Fibroblast of skin of abdomen (primary cell): Measurements from ENCODE around the gene SOST. TPM values are rescaled to one million over a fixed set of nuclear protein-coding genes. Genes with fewer than 3 reads are reported as not detected.
A peak's percentile ranks its signal among the peaks of the same experiment; 100 is the strongest.
"Not testable (repeated sequence)": the region's sequence is repeated elsewhere in the genome, so short reads cannot be mapped to it uniquely, and the experiment has no call there.

Experiments
- DNase-seq: peaks from one replicate; pipeline ENCODE4 v3.0.0-alpha.2; 2013
- polyA plus RNA-seq, 2 experiments: library from polyadenylated mRNA; unstranded; fragments of 120-200 nt; gene quantifications; one replicate each; pipeline ENCODE4 v1.2.1, GENCODE V29; 2013; ENCODE audit not compliant: insufficient read length in 2 of 2

SOST gene
- not detected for polyA plus RNA-seq (2013, experiment 1 of 2; ENCODE audit: insufficient read length)
- not detected for polyA plus RNA-seq (2013, experiment 2 of 2; ENCODE audit: insufficient read length)

- no peak for DNase-seq
These were observed at the start of gene SOST for GRCh38 chr17:43758497-43759174. Gene SOST, minus strand, starts transcription at chr17:43758791. Its CDS starts 50 bp downstream, at chr17:43758741.

DNA sequence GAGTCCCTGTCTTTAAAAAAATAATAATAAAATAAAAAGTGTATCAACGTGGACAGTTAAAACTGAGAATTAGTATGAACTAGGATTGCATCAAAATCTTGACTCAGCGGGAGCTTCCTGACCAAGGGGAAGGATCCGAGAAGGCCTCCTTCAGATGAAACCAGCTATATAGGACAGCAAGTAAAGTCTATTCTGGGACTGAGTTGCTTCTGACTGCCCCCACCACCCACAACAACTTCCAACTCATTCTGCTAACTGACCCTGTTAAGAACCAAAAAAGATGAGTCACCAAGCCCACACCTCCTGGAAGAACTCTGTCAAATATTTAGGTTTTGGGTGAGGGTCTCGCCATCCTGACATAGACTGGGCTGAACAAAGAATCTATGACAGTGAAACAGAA is 49.5 kb upstream of the SOST start:
- DNase-seq = no peak

DNA sequence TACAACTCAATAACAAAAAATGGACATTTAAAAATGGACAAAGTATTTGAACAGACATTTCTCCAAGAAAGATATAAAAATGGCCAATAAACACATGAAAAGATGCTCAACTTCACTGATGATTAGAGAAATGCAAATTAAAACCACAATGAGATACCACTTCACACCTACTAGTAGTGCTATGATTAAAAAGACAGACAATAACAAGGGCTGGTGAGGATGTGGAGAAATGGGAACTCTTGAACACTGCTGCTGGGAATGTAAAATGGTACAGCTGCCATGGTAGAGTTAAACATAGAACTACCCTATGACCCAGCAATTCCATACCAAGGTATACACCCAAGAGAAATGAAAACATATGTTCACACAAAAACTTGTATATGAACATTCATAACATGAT is 46.5 kb upstream of the SOST start:
- DNase-seq = no peak

DNA sequence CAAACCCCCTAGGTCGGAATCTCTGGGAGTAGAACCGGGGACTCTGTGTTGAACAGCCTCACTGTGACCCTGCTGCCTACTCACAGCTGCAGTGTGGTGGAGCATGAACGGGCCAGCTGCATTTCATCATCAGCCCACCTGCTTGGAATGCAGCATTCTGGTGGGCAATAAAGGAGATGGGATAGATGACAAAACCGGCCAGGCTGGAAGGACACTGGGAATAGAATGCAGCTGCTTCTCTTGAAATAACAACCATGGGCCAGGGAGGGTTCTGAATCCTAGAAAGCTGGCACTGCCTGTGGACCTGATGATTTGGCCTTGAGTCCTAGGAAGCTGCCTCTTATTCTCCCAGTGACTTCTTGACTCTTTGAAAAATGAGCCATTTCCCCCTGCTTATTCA is 45.2 kb upstream of the SOST start:
- DNase-seq = no peak

- DNase-seq = no peak
These were observed 43.3 kb upstream of the SOST start for GRCh38 chr17:43801844-43802243.

- no peak for DNase-seq
These were observed 42.1 kb upstream of the SOST start for GRCh38 chr17:43800736-43801135.

- no peak for DNase-seq
These were observed 40.5 kb upstream of the SOST start for GRCh38 chr17:43799047-43799446.

- not testable (repeated sequence) for DNase-seq
These were observed 39.4 kb upstream of the SOST start for GRCh38 chr17:43798024-43798423.

GRCh38 chr17:43792668-43793067 is 34.1 kb upstream of the SOST start:
- DNase-seq = not testable (repeated sequence)

DNA sequence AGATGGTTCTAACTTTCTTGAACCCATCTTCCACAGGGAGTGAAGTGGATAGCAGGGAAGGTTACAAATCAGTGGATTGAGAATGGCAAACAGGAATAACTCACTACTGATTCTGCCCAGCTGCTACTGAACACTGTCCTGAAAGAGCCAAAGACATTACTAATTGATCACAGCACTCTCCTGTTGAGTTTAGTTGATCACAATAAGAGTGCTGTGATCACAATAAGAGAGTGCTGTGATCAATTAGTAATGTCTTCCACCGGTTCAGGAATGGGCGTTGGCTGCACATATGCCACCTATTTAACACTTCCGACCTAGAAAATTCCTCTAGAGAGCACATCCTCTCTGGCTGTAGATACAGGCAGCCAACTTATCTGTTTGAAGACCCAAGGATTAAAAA is 33.0 kb upstream of the SOST start:
- peak; percentile 38 for DNase-seq

- no peak for DNase-seq
These were observed 31.8 kb upstream of the SOST start for GRCh38 chr17:43790311-43790940.

DNA sequence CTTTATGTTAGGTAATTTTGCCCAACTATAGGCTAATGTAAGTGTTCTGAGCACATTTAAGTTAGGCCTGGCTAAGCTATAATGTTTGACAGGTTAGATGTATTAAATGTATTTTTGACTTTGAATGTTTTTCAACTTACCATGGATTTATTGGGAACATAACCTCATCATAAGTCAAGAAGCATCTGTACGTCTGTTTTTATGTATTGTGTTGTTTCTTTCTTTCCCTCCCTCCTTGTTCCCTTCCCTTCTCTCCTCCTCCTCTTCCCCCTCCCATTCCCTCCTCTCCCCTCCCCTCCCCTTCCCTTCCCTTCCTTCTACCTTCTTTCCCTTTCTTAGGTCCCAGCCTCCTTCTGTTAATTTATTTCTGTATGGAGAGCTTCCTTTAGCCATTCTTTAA is 30.9 kb upstream of the SOST start:
- DNase-seq = no peak

- no peak for DNase-seq
These were observed 29.9 kb upstream of the SOST start for GRCh38 chr17:43788540-43788939.

GRCh38 chr17:43787728-43788127 is 29.1 kb upstream of the SOST start:
- no peak for DNase-seq

GRCh38 chr17:43784628-43785101 is 26.1 kb upstream of the SOST start:
- DNase-seq = peak; percentile 80

DNA sequence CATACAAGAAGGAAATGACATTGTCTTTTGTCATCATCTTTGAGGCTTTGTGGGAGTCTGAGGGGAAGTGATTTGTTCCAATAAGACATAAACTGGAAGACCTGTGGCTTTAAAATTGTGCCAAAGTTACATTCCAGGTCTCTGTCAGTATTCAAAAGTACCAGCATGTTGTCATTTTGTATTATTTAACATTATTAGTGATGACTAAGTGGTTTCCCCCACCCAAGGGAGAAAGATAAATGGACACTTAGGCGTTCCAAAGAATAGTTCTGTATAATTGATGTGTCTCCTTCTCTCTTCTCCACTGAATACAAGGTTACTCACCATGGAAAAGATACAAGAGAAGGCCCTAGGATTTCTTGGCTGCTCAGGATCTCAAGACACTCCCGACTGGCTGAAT is 25.5 kb upstream of the SOST start:
- DNase-seq = peak; percentile 93

GRCh38 chr17:43782913-43783680 is 24.5 kb upstream of the SOST start:
- no peak for DNase-seq

DNA sequence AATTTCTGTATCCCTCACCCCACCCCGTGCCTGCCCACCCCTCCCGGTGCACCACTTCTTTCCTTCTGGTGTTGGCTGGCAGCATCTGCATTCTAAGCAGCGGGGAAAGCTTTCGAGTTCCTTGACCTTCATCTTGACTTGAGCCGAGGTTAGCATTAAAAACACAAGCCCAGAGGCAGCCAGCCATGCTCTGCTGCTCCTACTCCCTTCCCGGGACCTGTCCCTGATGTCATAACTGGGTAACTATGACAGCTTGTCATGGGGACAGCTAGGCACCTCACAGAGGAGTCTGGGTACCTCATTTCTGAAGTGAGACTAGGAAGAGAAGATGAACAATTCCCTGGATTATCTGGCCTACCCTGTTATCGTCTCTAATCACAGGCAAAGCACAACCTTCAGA is 21.5 kb upstream of the SOST start, which contains the start of gene CFAP97D1:
Gene CFAP97D1 (plus strand): TSS at position 301 of the 400 bp plus-strand sequence. CDS start 28 bp downstream, at position 329.
- no peak for DNase-seq

GRCh38 chr17:43779145-43780125 is 20.8 kb upstream of the SOST start:
- peak; percentile 17 for DNase-seq

GRCh38 chr17:43778337-43779144 is 19.9 kb upstream of the SOST start, which contains the start of gene DUSP3:
Gene DUSP3, minus strand, starts transcription at chr17:43778977. Its CDS starts 53 bp downstream, at chr17:43778924.
- DNase-seq = peak; percentile 87
